Ishikawa (cell line): ENCODE data around the gene ZDHHC11.

Source experiments
- CEBPB ChIP-seq: IDR thresholded peaks from 2 replicates; pipeline ENCODE4 v1.6.1; 2012
- CREB1 ChIP-seq: IDR thresholded peaks from 2 replicates; pipeline ENCODE4 v1.6.1; 2012; ENCODE audit warnings: low read depth
- EGR1 ChIP-seq: IDR thresholded peaks from 2 replicates; pipeline ENCODE4 v1.6.1; 2012
- EP300 ChIP-seq: IDR thresholded peaks from 2 replicates; pipeline ENCODE4 v1.6.1; 2012; ENCODE audit warnings: borderline replicate concordance
- FOXM1 ChIP-seq: IDR thresholded peaks from 2 replicates; pipeline ENCODE4 v1.6.1; 2012; ENCODE audit warnings: low read depth, borderline replicate concordance
- MAX ChIP-seq: IDR thresholded peaks from 2 replicates; pipeline ENCODE4 v1.6.1; 2012
- NFIC ChIP-seq: IDR thresholded peaks from 2 replicates; pipeline ENCODE4 v1.6.1; 2012
- RAD21 ChIP-seq: IDR thresholded peaks from 2 replicates; pipeline ENCODE4 v1.6.1; 2012; ENCODE audit warnings: low read depth
- REST ChIP-seq: IDR thresholded peaks from 2 replicates; pipeline ENCODE4 v1.6.1; 2012; ENCODE audit warnings: low read depth, mild to moderate bottlenecking
- TAF1 ChIP-seq: IDR thresholded peaks from 2 replicates; pipeline ENCODE4 v1.6.1; 2012; ENCODE audit warnings: low read depth, mild to moderate bottlenecking
- TCF12 ChIP-seq: IDR thresholded peaks from 2 replicates; pipeline ENCODE4 v1.6.1; 2012; ENCODE audit warnings: low read depth
- TEAD4 ChIP-seq: IDR thresholded peaks from 2 replicates; pipeline ENCODE4 v1.6.1; 2012
- USF1 ChIP-seq: IDR thresholded peaks from 2 replicates; pipeline ENCODE4 v1.6.1; 2012
- YY1 ChIP-seq: IDR thresholded peaks from 2 replicates; pipeline ENCODE4 v1.6.1; 2012; ENCODE audit warnings: low read depth
- ZBTB7A ChIP-seq: IDR thresholded peaks from 2 replicates; pipeline ENCODE4 v1.6.1; 2012; ENCODE audit warnings: low read depth

ZDHHC11 gene

DNA sequence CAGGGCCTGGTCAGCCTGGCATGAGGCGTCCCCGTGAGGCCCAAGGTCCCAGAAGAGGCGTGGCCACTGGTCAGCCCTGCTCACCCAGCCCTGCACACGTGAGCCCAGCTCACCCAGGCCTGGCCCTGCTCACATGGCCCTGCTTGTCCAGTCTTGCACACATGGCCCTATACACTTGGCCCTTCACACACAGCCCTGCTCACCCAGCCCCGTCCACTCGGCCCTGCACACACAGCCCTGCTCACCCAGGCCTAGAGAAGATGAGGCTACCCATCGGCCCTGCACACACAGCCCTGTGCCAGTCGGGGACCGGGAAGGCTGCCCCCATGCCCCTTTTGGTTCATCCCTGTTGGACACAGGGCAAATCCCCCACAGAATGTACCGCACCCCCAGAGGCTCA, 94.6 kb downstream of the ZDHHC11 start:
- TF ChIP-seq USF1 = no peak
- TF ChIP-seq NFIC = no peak
- no peak for TF ChIP-seq EP300

- TF ChIP-seq TAF1 = no peak
- no peak for TF ChIP-seq CEBPB
- no peak for TF ChIP-seq EP300
- no peak for TF ChIP-seq YY1
- TF ChIP-seq RAD21 = no peak
- no peak for TF ChIP-seq EGR1
- TF ChIP-seq USF1 = no peak
- TF ChIP-seq CREB1 = no peak
- TF ChIP-seq NFIC = no peak
- no peak for TF ChIP-seq FOXM1
- TF ChIP-seq TEAD4 = no peak
- no peak for TF ChIP-seq ZBTB7A
- no peak for TF ChIP-seq MAX
Measured at GRCh38 chr5:751496-751895, 99.3 kb downstream of the ZDHHC11 start.

DNA sequence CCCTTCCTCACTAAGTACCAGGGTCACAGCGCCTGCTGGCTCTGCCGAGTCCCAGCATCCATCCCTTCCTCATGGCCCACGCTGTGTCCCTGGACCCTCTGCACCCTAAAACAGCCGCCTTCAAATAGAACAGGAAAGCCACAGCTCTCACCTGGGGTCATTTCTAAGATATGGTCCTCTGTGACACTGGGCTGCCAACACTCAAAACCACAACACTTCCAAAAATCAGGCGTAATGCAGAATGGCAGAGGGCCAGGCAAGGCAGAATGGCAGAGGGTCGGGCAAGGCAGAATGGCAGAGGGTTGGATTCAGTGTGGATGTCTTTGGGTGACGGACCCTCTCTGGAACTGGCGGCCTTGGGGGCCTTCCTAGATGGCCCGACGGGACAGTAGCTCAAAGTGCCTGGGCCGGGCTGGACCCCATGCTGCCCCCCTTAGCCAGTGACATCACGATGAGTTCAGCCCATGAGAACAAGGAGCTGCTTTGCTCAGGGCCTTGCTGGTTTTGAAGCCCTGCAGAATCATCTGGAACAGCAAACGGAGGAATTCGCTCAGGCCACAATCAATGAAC, 101.6 kb downstream of the ZDHHC11 start:
- TF ChIP-seq EP300 (no peak), MAX (no peak), REST (no peak), TEAD4 (no peak), TCF12 (no peak), YY1 (no peak)

DNA sequence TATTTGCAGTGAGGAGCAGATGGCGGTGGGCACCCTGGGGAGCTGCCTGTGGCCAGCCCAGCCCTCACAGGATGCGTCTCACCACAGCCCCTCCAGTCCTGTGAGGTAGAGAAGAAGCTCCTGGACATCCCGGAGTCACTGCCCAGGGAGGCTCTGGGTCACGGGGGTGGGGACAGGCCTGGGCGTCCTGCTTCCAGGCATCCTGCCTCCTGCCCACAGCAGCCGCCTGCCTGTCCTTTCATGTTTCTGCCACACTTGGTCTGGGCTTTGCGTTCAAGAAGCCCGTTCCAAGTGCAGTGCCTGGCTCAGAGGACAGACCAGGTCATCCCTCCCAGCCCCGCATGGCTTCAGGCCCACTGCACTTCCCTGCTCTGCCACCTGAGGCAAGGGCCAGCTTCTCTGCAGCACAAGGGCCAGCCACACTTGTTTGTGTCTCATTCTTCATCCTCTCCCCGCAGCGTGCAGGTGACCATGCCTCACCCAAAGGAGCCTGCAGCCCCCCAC, 104.5 kb downstream of the ZDHHC11 start:
- TF ChIP-seq RAD21 (no peak), TAF1 (no peak), ZBTB7A (no peak), FOXM1 (no peak), CREB1 (no peak), USF1 (no peak), EP300 (no peak), CEBPB (no peak), REST (no peak), TCF12 (no peak), MAX (no peak), TEAD4 (no peak), EGR1 (no peak), YY1 (no peak), NFIC (no peak)
